ENCODE results near the gene RAB25.
A peak's percentile ranks its signal among the peaks of the same experiment; 100 is the strongest.
"Not testable (repeated sequence)": the region's sequence is repeated elsewhere in the genome, so short reads cannot be mapped to it uniquely, and the experiment has no call there.

Gene RAB25

GRCh38 chr1:156025876-156026275, 35.1 kb upstream of the RAB25 start:
- Histone ChIP-seq H3K79me2 (ENCODE audit: insufficient read depth, low read depth) (no peaks in the 10 kb centered on the region), H2AFZ (ENCODE audit: low read depth) (no peak overlapping the region), H3K36me3 (ENCODE audit: insufficient read depth) (no peaks in the 10 kb centered on the region), H3K27ac (no peak overlapping the region), H3K4me3 (IDR thresholded peaks at IDR 0.05; ENCODE audit: insufficient read depth, low read depth, low read length) (no peak overlapping the region), H3K27me3 (ENCODE audit: insufficient read depth, low read depth) (no peaks in the 10 kb centered on the region), H3K4me2 (no peak overlapping the region), H3K9ac (no peak overlapping the region), H4K20me1 (ENCODE audit: insufficient read depth) (no peaks in the 10 kb centered on the region), H3K4me1 (ENCODE audit: low read depth, poor library complexity, severe bottlenecking) (peaks cover 4% of the 10 kb centered on the region)
- TF ChIP-seq CTCF (conservative IDR thresholded peaks at IDR 0.05; ENCODE audit: low read depth, low read length) = 0 out of 2 replicates have a peak, but pooled peaks have one; percentile 25

- no peaks in the 10 kb centered on the region for H4K20me1 ChIP-seq (ENCODE audit: insufficient read depth)
- H3K4me2 ChIP-seq = no peak overlapping the region
- no peak overlapping the region for H3K27ac ChIP-seq
- no peak overlapping the region for H3K9ac ChIP-seq
- no peaks in the 10 kb centered on the region for H3K27me3 ChIP-seq (ENCODE audit: insufficient read depth, low read depth)
- no peak overlapping the region for H2AFZ ChIP-seq (ENCODE audit: low read depth)
- H3K4me1 ChIP-seq (ENCODE audit: low read depth, poor library complexity, severe bottlenecking) = no peaks in the 10 kb centered on the region
- H3K79me2 ChIP-seq (ENCODE audit: insufficient read depth, low read depth) = no peaks in the 10 kb centered on the region
- no peak for TF ChIP-seq CTCF (conservative IDR thresholded peaks at IDR 0.05; ENCODE audit: low read depth, low read length)
- H3K36me3 ChIP-seq (ENCODE audit: insufficient read depth) = no peaks in the 10 kb centered on the region
- no peak overlapping the region for H3K4me3 ChIP-seq (IDR thresholded peaks at IDR 0.05; ENCODE audit: insufficient read depth, low read depth, low read length)
Observed at GRCh38 chr1:156026588-156026987, 34.4 kb upstream of the RAB25 start.

GRCh38 chr1:156033011-156033410, 27.9 kb upstream of the RAB25 start:
- no peak overlapping the region for H3K27ac ChIP-seq
- H3K4me1 ChIP-seq (ENCODE audit: low read depth, poor library complexity, severe bottlenecking) = peaks cover 24% of the 10 kb centered on the region
- no peak overlapping the region for H3K9ac ChIP-seq
- TF ChIP-seq CTCF (conservative IDR thresholded peaks at IDR 0.05; ENCODE audit: low read depth, low read length) = no peak
- no peak overlapping the region for H3K4me3 ChIP-seq (IDR thresholded peaks at IDR 0.05; ENCODE audit: insufficient read depth, low read depth, low read length)
- no peak overlapping the region for H3K4me2 ChIP-seq
- H4K20me1 ChIP-seq (ENCODE audit: insufficient read depth) = no peaks in the 10 kb centered on the region
- no peaks in the 10 kb centered on the region for H3K27me3 ChIP-seq (ENCODE audit: insufficient read depth, low read depth)
- no peak overlapping the region for H2AFZ ChIP-seq (ENCODE audit: low read depth)
- peaks cover 10% of the 10 kb centered on the region; the same call in 1 of the 2 replicates for H3K36me3 ChIP-seq (ENCODE audit: insufficient read depth)
- H3K79me2 ChIP-seq (ENCODE audit: insufficient read depth, low read depth) = no peaks in the 10 kb centered on the region

- H3K4me1 ChIP-seq (ENCODE audit: low read depth, poor library complexity, severe bottlenecking) = peaks cover 24% of the 10 kb centered on the region
- peaks cover 12% of the 10 kb centered on the region; the same call in 1 of the 2 replicates for H3K36me3 ChIP-seq (ENCODE audit: insufficient read depth)
- not testable (repeated sequence) for H3K4me2 ChIP-seq; H2AFZ ChIP-seq (ENCODE audit: low read depth); H3K9ac ChIP-seq; H4K20me1 ChIP-seq (ENCODE audit: insufficient read depth); H3K27me3 ChIP-seq (ENCODE audit: insufficient read depth, low read depth); H3K27ac ChIP-seq; H3K4me3 ChIP-seq (IDR thresholded peaks at IDR 0.05; ENCODE audit: insufficient read depth, low read depth, low read length); H3K79me2 ChIP-seq (ENCODE audit: insufficient read depth, low read depth)
Observed at GRCh38 chr1:156034991-156035390, 26.0 kb upstream of the RAB25 start.

GRCh38 chr1:156042828-156043227, 18.1 kb upstream of the RAB25 start:
- no peak for TF ChIP-seq CTCF (conservative IDR thresholded peaks at IDR 0.05; ENCODE audit: low read depth, low read length)
- H2AFZ ChIP-seq (ENCODE audit: low read depth) = no peak overlapping the region
- H3K36me3 ChIP-seq (ENCODE audit: insufficient read depth) = peaks cover 4% of the 10 kb centered on the region; the same call in 1 of the 2 replicates
- H3K4me3 ChIP-seq (IDR thresholded peaks at IDR 0.05; ENCODE audit: insufficient read depth, low read depth, low read length) = no peak overlapping the region
- H3K4me1 ChIP-seq (ENCODE audit: low read depth, poor library complexity, severe bottlenecking) = peaks cover 15% of the 10 kb centered on the region
- no peaks in the 10 kb centered on the region for H3K79me2 ChIP-seq (ENCODE audit: insufficient read depth, low read depth)
- H3K4me2 ChIP-seq = no peak overlapping the region
- H4K20me1 ChIP-seq (ENCODE audit: insufficient read depth) = no peaks in the 10 kb centered on the region
- no peak overlapping the region for H3K9ac ChIP-seq
- H3K27me3 ChIP-seq (ENCODE audit: insufficient read depth, low read depth) = no peaks in the 10 kb centered on the region
- no peak overlapping the region for H3K27ac ChIP-seq
